ENCODE measurements around the gene EIF4A3. TPM values are rescaled to one million over a fixed set of nuclear protein-coding genes. Genes with fewer than 3 reads are reported as not detected.

EIF4A3 gene
- total RNA-seq, 1 experiment from 2014 or later: 160 TPM

DNA sequence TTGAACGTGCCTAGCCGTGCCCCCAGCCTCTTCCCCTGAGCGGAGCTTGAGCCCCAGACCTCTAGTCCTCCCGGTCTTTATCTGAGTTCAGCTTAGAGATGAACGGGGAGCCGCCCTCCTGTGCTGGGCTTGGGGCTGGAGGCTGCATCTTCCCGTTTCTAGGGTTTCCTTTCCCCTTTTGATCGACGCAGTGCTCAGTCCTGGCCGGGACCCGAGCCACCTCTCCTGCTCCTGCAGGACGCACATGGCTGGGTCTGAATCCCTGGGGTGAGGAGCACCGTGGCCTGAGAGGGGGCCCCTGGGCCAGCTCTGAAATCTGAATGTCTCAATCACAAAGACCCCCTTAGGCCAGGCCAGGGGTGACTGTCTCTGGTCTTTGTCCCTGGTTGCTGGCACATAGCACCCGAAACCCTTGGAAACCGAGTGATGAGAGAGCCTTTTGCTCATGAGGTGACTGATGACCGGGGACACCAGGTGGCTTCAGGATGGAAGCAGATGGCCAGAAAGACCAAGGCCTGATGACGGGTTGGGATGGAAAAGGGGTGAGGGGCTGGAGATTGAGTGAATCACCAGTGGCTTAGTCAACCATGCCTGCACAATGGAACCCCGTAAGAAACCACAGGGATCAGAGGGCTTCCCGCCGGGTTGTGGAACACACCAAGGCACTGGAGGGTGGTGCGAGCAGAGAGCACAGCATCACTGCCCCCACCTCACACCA, 44.8 kb downstream of the EIF4A3 start:
- CTCF ChIA-PET: interaction anchor here (0.6 to 2.7 kb wide), 69 partner anchors 9 to 828 kb away, joined by 3 to 107 read pairs (median 5); partner anchors contain the start of genes CBX8, SGSH and SLC26A11
- Mint-ChIP-seq H3K9me3 (no peaks in the 10 kb centered on the region), H3K27me3 (ENCODE audit: low read depth) (peaks cover 12% of the 10 kb centered on the region), H3K4me3 (peak overlapping the region; percentile 92), H3K36me3 (no peaks in the 10 kb centered on the region), H3K4me1 (peaks cover 17% of the 10 kb centered on the region), H3K27ac (peak overlapping the region; percentile 68; the same call in 1 of the 2 replicates)
- no peak for DNase-seq (ENCODE audit: low spot score)
- TF ChIP-seq, protein P1, sequence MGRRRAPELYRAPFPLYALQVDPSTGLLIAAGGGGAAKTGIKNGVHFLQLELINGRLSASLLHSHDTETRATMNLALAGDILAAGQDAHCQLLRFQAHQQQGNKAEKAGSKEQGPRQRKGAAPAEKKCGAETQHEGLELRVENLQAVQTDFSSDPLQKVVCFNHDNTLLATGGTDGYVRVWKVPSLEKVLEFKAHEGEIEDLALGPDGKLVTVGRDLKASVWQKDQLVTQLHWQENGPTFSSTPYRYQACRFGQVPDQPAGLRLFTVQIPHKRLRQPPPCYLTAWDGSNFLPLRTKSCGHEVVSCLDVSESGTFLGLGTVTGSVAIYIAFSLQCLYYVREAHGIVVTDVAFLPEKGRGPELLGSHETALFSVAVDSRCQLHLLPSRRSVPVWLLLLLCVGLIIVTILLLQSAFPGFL (CRISPR knock-in tag; IDR thresholded peaks at IDR 0.05; ENCODE audit: borderline replicate concordance): no peak
- 0 out of 2 replicates have a peak, but pooled peaks have one; percentile 25 for TF ChIP-seq GABPB1 (CRISPR knock-in tag; IDR thresholded peaks at IDR 0.05)
- POLR2A ChIA-PET: interaction anchor here (0.7 to 1.8 kb wide), 4 partner anchors 22 to 260 kb away, joined by 3 to 16 read pairs (median 4); no protein-coding TSS in a partner anchor
- ATAC-seq: peak; percentile 10

DNA sequence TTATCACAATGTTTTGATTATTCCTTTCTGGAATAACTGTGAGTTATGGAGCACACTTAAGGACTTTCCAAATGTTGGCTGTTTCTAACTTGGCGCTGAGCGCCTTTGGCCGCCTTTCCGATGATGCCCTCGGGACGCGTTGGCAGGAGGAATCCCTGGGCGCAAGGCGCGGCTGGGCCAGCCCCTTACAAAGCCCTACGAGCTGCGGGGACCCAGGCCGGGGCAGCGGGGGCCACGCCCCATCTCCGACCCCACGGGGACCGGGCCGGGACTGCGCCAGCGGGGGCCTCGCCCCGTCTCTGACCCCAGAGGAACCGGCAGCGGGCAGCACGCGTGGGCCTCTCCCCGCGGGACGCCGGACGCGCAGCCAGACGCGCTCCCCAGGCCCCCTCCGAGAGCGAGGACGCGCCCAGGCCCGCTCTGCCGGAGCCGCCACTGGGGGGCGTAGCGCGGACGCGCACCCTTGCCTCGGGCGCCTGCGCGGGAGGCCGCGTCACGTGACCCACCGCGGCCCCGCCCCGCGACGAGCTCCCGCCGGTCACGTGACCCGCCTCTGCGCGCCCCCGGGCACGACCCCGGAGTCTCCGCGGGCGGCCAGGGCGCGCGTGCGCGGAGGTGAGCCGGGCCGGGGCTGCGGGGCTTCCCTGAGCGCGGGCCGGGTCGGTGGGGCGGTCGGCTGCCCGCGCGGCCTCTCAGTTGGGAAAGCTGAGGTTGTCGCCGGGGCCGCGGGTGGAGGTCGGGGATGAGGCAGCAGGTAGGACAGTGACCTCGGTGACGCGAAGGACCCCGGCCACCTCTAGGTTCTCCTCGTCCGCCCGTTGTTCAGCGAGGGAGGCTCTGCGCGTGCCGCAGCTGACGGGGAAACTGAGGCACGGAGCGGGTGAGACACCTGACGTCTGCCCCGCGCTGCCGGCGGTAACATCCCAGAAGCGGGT, 45.6 kb downstream of the EIF4A3 start, which contains the start of gene GAA:
GAA (plus strand) TSS at position 571 of the 935 bp plus-strand sequence. CDS start 3,006 bp downstream, outside the sequence.
- ChIA-PET CTCF (interaction anchor here (0.6 to 2.7 kb wide), 69 partner anchors 9 to 829 kb away, joined by 3 to 107 read pairs (median 5); partner anchors contain the start of genes CBX8, SGSH and SLC26A11), POLR2A (interaction anchor here (0.7 to 1.8 kb wide), 5 partner anchors 23 to 260 kb away, joined by 3 to 16 read pairs (median 3); no protein-coding TSS in a partner anchor)
- DNase-seq (ENCODE audit: low spot score) (peak; percentile 82), ATAC-seq (peak; percentile 76)
- H3K4me1 Mint-ChIP-seq: peaks cover 17% of the 10 kb centered on the region
- peak within 1 kb of the TSS; percentile 92 for H3K4me3 Mint-ChIP-seq
- H3K36me3 Mint-ChIP-seq: no peaks in the 10 kb centered on the region
- H3K27me3 Mint-ChIP-seq (ENCODE audit: low read depth): peaks cover 12% of the 10 kb centered on the region
- no peaks in the 10 kb centered on the region for H3K9me3 Mint-ChIP-seq
- peak within 1 kb of the TSS; percentile 68; the same call in 1 of the 2 replicates for H3K27ac Mint-ChIP-seq
- TF ChIP-seq, protein P2, sequence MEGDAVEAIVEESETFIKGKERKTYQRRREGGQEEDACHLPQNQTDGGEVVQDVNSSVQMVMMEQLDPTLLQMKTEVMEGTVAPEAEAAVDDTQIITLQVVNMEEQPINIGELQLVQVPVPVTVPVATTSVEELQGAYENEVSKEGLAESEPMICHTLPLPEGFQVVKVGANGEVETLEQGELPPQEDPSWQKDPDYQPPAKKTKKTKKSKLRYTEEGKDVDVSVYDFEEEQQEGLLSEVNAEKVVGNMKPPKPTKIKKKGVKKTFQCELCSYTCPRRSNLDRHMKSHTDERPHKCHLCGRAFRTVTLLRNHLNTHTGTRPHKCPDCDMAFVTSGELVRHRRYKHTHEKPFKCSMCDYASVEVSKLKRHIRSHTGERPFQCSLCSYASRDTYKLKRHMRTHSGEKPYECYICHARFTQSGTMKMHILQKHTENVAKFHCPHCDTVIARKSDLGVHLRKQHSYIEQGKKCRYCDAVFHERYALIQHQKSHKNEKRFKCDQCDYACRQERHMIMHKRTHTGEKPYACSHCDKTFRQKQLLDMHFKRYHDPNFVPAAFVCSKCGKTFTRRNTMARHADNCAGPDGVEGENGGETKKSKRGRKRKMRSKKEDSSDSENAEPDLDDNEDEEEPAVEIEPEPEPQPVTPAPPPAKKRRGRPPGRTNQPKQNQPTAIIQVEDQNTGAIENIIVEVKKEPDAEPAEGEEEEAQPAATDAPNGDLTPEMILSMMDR (IDR thresholded peaks at IDR 0.05): peak; percentile 65
- TF ChIP-seq NR2C2 (CRISPR knock-in tag; IDR thresholded peaks at IDR 0.05) (no peak), HMGA2 (CRISPR knock-in tag; IDR thresholded peaks at IDR 0.05) (no peak), MYBL2 (CRISPR knock-in tag; IDR thresholded peaks at IDR 0.05) (peak; percentile 62; the same call in 1 of the 2 replicates), ZNF219 (CRISPR knock-in tag; IDR thresholded peaks at IDR 0.05; ENCODE audit: borderline replicate concordance) (no peak), ZNF423 (CRISPR knock-in tag; IDR thresholded peaks at IDR 0.05) (0 out of 2 replicates have a peak, but pooled peaks have one; percentile 10), FOXJ3 (CRISPR knock-in tag; IDR thresholded peaks at IDR 0.05; ENCODE audit: borderline replicate concordance) (no peak), ATF1 (CRISPR knock-in tag; IDR thresholded peaks at IDR 0.05) (no peak), ZBTB21 (CRISPR knock-in tag; IDR thresholded peaks at IDR 0.05; ENCODE audit: borderline replicate concordance) (0 out of 2 replicates have a peak, but pooled peaks have one; percentile 65), ELF4 (CRISPR knock-in tag; IDR thresholded peaks at IDR 0.05; ENCODE audit: low read depth) (no peak), CREM (CRISPR knock-in tag; IDR thresholded peaks at IDR 0.05) (peak; percentile 81; the same call in 1 of the 2 replicates)
- TF ChIP-seq, protein P3, sequence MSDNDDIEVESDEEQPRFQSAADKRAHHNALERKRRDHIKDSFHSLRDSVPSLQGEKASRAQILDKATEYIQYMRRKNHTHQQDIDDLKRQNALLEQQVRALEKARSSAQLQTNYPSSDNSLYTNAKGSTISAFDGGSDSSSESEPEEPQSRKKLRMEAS (CRISPR knock-in tag; IDR thresholded peaks at IDR 0.05): no peak; the same call in 1 of the 2 replicates
- TF ChIP-seq, protein P4, sequence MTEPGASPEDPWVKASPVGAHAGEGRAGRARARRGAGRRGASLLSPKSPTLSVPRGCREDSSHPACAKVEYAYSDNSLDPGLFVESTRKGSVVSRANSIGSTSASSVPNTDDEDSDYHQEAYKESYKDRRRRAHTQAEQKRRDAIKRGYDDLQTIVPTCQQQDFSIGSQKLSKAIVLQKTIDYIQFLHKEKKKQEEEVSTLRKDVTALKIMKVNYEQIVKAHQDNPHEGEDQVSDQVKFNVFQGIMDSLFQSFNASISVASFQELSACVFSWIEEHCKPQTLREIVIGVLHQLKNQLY (CRISPR knock-in tag; IDR thresholded peaks at IDR 0.05): no peak
- TF ChIP-seq, protein P5, sequence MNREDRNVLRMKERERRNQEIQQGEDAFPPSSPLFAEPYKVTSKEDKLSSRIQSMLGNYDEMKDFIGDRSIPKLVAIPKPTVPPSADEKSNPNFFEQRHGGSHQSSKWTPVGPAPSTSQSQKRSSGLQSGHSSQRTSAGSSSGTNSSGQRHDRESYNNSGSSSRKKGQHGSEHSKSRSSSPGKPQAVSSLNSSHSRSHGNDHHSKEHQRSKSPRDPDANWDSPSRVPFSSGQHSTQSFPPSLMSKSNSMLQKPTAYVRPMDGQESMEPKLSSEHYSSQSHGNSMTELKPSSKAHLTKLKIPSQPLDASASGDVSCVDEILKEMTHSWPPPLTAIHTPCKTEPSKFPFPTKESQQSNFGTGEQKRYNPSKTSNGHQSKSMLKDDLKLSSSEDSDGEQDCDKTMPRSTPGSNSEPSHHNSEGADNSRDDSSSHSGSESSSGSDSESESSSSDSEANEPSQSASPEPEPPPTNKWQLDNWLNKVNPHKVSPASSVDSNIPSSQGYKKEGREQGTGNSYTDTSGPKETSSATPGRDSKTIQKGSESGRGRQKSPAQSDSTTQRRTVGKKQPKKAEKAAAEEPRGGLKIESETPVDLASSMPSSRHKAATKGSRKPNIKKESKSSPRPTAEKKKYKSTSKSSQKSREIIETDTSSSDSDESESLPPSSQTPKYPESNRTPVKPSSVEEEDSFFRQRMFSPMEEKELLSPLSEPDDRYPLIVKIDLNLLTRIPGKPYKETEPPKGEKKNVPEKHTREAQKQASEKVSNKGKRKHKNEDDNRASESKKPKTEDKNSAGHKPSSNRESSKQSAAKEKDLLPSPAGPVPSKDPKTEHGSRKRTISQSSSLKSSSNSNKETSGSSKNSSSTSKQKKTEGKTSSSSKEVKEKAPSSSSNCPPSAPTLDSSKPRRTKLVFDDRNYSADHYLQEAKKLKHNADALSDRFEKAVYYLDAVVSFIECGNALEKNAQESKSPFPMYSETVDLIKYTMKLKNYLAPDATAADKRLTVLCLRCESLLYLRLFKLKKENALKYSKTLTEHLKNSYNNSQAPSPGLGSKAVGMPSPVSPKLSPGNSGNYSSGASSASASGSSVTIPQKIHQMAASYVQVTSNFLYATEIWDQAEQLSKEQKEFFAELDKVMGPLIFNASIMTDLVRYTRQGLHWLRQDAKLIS (CRISPR knock-in tag; IDR thresholded peaks at IDR 0.05; ENCODE audit: borderline replicate concordance): no peak
- TF ChIP-seq, protein P6, sequence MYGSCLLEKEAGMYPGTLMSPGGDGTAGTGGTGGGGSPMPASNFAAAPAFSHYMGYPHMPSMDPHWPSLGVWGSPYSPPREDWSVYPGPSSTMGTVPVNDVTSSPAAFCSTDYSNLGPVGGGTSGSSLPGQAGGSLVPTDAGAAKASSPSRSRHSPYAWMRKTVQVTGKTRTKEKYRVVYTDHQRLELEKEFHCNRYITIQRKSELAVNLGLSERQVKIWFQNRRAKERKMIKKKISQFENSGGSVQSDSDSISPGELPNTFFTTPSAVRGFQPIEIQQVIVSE (CRISPR knock-in tag; IDR thresholded peaks at IDR 0.05; ENCODE audit: borderline replicate concordance): no peak
- TF ChIP-seq, protein P7, sequence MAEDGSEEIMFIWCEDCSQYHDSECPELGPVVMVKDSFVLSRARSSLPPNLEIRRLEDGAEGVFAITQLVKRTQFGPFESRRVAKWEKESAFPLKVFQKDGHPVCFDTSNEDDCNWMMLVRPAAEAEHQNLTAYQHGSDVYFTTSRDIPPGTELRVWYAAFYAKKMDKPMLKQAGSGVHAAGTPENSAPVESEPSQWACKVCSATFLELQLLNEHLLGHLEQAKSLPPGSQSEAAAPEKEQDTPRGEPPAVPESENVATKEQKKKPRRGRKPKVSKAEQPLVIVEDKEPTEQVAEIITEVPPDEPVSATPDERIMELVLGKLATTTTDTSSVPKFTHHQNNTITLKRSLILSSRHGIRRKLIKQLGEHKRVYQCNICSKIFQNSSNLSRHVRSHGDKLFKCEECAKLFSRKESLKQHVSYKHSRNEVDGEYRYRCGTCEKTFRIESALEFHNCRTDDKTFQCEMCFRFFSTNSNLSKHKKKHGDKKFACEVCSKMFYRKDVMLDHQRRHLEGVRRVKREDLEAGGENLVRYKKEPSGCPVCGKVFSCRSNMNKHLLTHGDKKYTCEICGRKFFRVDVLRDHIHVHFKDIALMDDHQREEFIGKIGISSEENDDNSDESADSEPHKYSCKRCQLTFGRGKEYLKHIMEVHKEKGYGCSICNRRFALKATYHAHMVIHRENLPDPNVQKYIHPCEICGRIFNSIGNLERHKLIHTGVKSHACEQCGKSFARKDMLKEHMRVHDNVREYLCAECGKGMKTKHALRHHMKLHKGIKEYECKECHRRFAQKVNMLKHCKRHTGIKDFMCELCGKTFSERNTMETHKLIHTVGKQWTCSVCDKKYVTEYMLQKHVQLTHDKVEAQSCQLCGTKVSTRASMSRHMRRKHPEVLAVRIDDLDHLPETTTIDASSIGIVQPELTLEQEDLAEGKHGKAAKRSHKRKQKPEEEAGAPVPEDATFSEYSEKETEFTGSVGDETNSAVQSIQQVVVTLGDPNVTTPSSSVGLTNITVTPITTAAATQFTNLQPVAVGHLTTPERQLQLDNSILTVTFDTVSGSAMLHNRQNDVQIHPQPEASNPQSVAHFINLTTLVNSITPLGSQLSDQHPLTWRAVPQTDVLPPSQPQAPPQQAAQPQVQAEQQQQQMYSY (CRISPR knock-in tag; IDR thresholded peaks at IDR 0.05): no peak
